Adrenal gland (tissue), 12 donors: Measurements from ENCODE around the gene CYB5R4. TPM values are rescaled to one million over a fixed set of nuclear protein-coding genes. Genes with fewer than 3 reads are reported as not detected.

ENCODE experiments used
- DNase-seq, 7 donors: peaks; one replicate each; pipeline ENCODE4 v3.0.0-alpha.2; 2019 to 2020
- H3K27ac ChIP-seq, 5 donors: fragments of 200-600 bp; sonication (generic) in 4 of 5; 1 replicate in 3 of 5; 2 replicates in 2 of 5; pipeline versions ENCODE4 v1.5.1 to v1.8.0; 2016 to 2020; ENCODE audit warnings: mild to moderate bottlenecking in 1 of 5
- H3K27me3 ChIP-seq: fragments of 200-600 bp; 2 replicates; pipeline ENCODE4 v1.8.0; 2021
- H3K36me3 ChIP-seq, 2 donors: fragments of 200-600 bp; replicated peaks in 1 of 2; 1 replicate in 1 of 2; 2 replicates in 1 of 2; pipeline versions ENCODE4 v1.5.1 to v1.8.0; 2018 to 2022
- H3K4me1 ChIP-seq, 2 donors: fragments of 200-600 bp; replicated peaks in 1 of 2; 1 replicate in 1 of 2; 2 replicates in 1 of 2; pipeline versions ENCODE4 v1.5.1 to v1.8.0; 2018 to 2021
- H3K4me3 ChIP-seq, 4 donors: fragments of 200-600 bp; sonication (generic) in 3 of 4; one replicate each; pipeline ENCODE4 v1.5.1; 2016 to 2018
- H3K9me3 ChIP-seq, 3 donors: fragments of 200-600 bp; sonication (generic) in 1 of 3; replicated peaks in 1 of 3; 1 replicate in 2 of 3; 2 replicates in 1 of 3; pipeline versions ENCODE4 v1.5.1 to v1.8.0; 2016 to 2021
- POLR2A ChIP-seq, 2 donors: fragments of 450-650 bp; IDR thresholded peaks; one replicate each; pipeline ENCODE4 v1.6.1; 2017; ENCODE audit warnings: antibody characterized with exemption in 2 of 2, mild to moderate bottlenecking in 2 of 2, moderate library complexity in 1 of 2
- WGBS, 4 donors: extraction: QIAGEN DNeasy Blood & Tissue Kit in 2 of 4; methylation state at CpG; one replicate each; pipeline versions ENCODE4 v1.1.5 to v1.1.7; 2013 to 2017; 5-methylcytosine and 5-hydroxymethylcytosine counted together
- intact Hi-C, 2 donors: fragments of 100-400 bp; cut with DNase I; formaldehyde crosslinking; loops; one replicate each; pipeline versions ENCODE4 v1.14.1 to v1.15.0; 2022 to 2023
- polyA plus RNA-seq, 3 donors: library from polyadenylated mRNA; stranded (reverse); fragments of 200-250 nt in 2 of 3; fragments of 350-450 nt in 1 of 3; fragmentation: Illumina TruSeq in 1 of 3; extraction: RNeasy Lipid Tissue Mini Kit (QIAGEN cat#74804) in 1 of 3; gene quantifications; one replicate each; pipeline ENCODE4 v1.2.3, GENCODE V29; 2013 to 2014
- total RNA-seq, 9 donors: library from RNA; depleted of rRNA in 4 of 9; stranded (reverse); fragments of >200 nt in 4 of 9; fragments of 120-200 nt in 1 of 9; fragmentation: NEBNext Ultra II Directional in 1 of 9; extraction: Animal tissue kit (Norgen Biotek cat#: 25700) in 1 of 9; gene quantifications; one replicate each; pipeline versions ENCODE4 v1.1.0 to v1.2.4, GENCODE V29; 2013 to 2023
- TF ChIP-seq, protein P1 (sequence below), 6 experiments: fragments of 450-650 bp in 4 of 6; fragments of 200-600 bp in 2 of 6; sonication (generic) in 1 of 6; IDR thresholded peaks; 1 replicate in 5 of 6; 2 replicates in 1 of 6; pipeline versions ENCODE4 v1.5.1 to v1.8.0; 2016 to 2021; ENCODE audit warnings: antibody characterized with exemption in 6 of 6, mild to moderate bottlenecking in 2 of 6, moderate library complexity in 1 of 6
- donor health status: healthy with polysubstance abuse.
- donor health status: Bipolar disorder and iron deficiency.
- donor health status: DM: yes; HTN: yes; CAD: no.
- donor health status: DM: no; HTN: no; CAD: no.
- donor health status: DM: no; HTN: no; CAD: no.
- donor health status: DM: yes; HTN: yes; CAD: no.

Gene CYB5R4
- total and polyA plus RNA-seq, 12 donors = 1.3 to 22.0 (median 11.0) TPM

DNA sequence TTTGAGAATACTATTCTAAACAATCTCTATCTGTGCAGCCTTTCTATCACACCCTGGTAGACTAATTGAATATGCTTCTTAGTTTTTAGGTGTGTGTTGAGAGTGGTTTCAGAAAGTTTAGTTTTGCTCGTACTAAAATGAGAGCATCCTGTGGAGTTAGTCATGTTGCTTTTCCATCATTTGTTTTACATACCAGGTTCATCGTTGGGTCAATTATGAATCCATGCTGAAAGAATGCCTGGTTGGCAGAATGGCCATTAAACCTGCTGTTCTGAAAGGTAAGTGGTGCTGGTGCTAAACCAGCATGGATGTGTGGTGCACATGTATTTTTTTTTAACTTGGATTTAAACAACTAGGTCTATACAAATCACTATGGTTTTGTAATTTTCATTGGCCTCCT is 49.3 kb downstream of the CYB5R4 start:
- intact Hi-C loops = no loop called here

GRCh38 chr6:83911278-83911677 is 51.8 kb downstream of the CYB5R4 start:
- H3K27ac ChIP-seq = no peak overlapping the region
- no peak for DNase-seq
- H3K27me3 ChIP-seq = no peaks in the 10 kb centered on the region
- no peaks in the 10 kb centered on the region for H3K9me3 ChIP-seq
- no peak overlapping the region for H3K4me3 ChIP-seq
- intact Hi-C loops = no loop called here
- no peaks in the 10 kb centered on the region for H3K36me3 ChIP-seq
- TF ChIP-seq, protein P1, sequence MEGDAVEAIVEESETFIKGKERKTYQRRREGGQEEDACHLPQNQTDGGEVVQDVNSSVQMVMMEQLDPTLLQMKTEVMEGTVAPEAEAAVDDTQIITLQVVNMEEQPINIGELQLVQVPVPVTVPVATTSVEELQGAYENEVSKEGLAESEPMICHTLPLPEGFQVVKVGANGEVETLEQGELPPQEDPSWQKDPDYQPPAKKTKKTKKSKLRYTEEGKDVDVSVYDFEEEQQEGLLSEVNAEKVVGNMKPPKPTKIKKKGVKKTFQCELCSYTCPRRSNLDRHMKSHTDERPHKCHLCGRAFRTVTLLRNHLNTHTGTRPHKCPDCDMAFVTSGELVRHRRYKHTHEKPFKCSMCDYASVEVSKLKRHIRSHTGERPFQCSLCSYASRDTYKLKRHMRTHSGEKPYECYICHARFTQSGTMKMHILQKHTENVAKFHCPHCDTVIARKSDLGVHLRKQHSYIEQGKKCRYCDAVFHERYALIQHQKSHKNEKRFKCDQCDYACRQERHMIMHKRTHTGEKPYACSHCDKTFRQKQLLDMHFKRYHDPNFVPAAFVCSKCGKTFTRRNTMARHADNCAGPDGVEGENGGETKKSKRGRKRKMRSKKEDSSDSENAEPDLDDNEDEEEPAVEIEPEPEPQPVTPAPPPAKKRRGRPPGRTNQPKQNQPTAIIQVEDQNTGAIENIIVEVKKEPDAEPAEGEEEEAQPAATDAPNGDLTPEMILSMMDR (IDR thresholded peaks at IDR 0.05) = no peak
- TF ChIP-seq POLR2A (IDR thresholded peaks at IDR 0.05) = no peak
- H3K4me1 ChIP-seq = peaks cover 0 to 12% of the 10 kb centered on the region in 2 donors

More for the DNA sequence above, 49.3 kb downstream of the CYB5R4 start:
- peaks cover 0 to 12% of the 10 kb centered on the region in 2 donors for H3K4me1 ChIP-seq
- peaks cover 0 to 6% (median 0%) of the 10 kb centered on the region in 3 donors for H3K9me3 ChIP-seq
- WGBS, 4 donors = 91 to 100% (median 92%) methylated on average over 2 of the region's 2 CpGs
- no peaks in the 10 kb centered on the region for H3K27me3 ChIP-seq
- H3K27ac ChIP-seq = no peak overlapping the region
- DNase-seq = no peak
- H3K36me3 ChIP-seq = no peaks in the 10 kb centered on the region
- no peak overlapping the region for H3K4me3 ChIP-seq
- TF ChIP-seq, protein P1 (IDR thresholded peaks at IDR 0.05) = no peak
- TF ChIP-seq POLR2A (IDR thresholded peaks at IDR 0.05) = no peak

DNA sequence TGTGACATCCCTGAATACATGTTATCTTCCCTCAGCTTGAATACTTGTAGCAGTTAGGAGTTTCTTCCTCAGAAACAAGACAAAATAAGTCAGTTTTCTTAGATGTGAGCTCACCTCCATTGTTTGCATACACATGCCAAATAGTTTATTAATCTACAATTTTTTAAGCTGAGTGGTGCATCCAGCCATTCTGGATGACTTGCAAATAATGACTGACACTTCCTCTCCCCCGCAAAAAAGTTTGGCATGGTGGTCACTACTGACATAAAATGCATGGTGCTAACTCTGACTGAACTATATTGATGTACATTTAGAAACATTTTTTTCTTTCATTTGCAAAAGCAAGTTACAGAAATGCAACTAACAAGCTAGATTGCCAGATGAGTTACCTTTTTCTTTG is 55.5 kb downstream of the CYB5R4 start:
- no peaks in the 10 kb centered on the region for H3K36me3 ChIP-seq
- H3K4me3 ChIP-seq = no peak overlapping the region
- WGBS, 4 donors = 81 to 88% (median 86%) methylated on average over 1 of the region's 1 CpG
- TF ChIP-seq, protein P1 (IDR thresholded peaks at IDR 0.05) = no peak
- no peak for TF ChIP-seq POLR2A (IDR thresholded peaks at IDR 0.05)
- DNase-seq = no peak
- no peaks in the 10 kb centered on the region for H3K27me3 ChIP-seq
- intact Hi-C loops = no loop called here
- H3K27ac ChIP-seq = no peak overlapping the region
- H3K4me1 ChIP-seq = peaks cover 0 to 12% of the 10 kb centered on the region in 2 donors
- no peaks in the 10 kb centered on the region for H3K9me3 ChIP-seq

- H3K27me3 ChIP-seq = no peaks in the 10 kb centered on the region
- intact Hi-C loops = no loop called here
- no peaks in the 10 kb centered on the region for H3K9me3 ChIP-seq
- no peak for DNase-seq
- no peak overlapping the region for H3K27ac ChIP-seq
- H3K4me1 ChIP-seq = peaks cover 0 to 5% of the 10 kb centered on the region in 2 donors
- no peak for TF ChIP-seq POLR2A (IDR thresholded peaks at IDR 0.05)
- H3K4me3 ChIP-seq = no peak overlapping the region
- H3K36me3 ChIP-seq = no peaks in the 10 kb centered on the region
Observed at GRCh38 chr6:83917001-83917400, 57.5 kb downstream of the CYB5R4 start.

DNA sequence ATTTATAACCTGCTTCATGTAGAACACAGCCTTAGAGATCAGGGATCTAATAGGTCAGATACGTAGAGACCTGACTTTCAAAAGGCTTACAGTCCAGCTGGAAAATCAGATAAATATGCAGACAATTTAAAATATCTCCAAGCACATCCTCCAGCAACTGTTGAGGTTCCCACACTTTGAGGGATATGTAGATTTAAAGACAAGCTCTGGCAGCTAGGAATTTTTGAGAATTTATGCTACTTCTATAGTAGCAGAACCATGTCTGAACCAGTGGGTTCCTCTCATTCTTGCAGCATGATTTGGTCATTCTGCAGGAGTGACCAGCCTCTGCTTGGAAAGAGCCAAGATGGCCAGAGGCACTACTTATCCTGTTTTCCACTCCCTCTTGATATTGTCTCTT is 60.5 kb downstream of the CYB5R4 start:
- Histone ChIP-seq H3K4me3 (no peak overlapping the region), H3K36me3 (no peaks in the 10 kb centered on the region), H3K4me1 (no peaks in the 10 kb centered on the region), H3K9me3 (no peaks in the 10 kb centered on the region), H3K27ac (no peak overlapping the region), H3K27me3 (no peaks in the 10 kb centered on the region)
- 94 to 100% (median 99%) methylated on average over 1 of the region's 1 CpG for WGBS, 4 donors
- no peak for DNase-seq
- intact Hi-C loops = no loop called here
- TF ChIP-seq POLR2A (IDR thresholded peaks at IDR 0.05) = no peak
- TF ChIP-seq, protein P1 (IDR thresholded peaks at IDR 0.05) = no peak
